Activated gamma-delta T cell treated with Interleukin-2 at 50 U/mL for 16 hours (primary cell): Measurements from ENCODE around the gene TTC24.
"Not testable (repeated sequence)": the region's sequence is repeated elsewhere in the genome, so short reads cannot be mapped to it uniquely, and the experiment has no call there.

Experiments
- DNase-seq: peaks from one replicate; pipeline ENCODE4 v3.0.0-alpha.2; 2020

The TTC24 gene

GRCh38 chr1:156579472-156579871, at the start of gene TTC24:
TSS of gene TTC24 (plus strand) at chr1:156579723. CDS start at chr1:156581365, 1,642 bp downstream.
- DNase-seq, result no peak

DNA sequence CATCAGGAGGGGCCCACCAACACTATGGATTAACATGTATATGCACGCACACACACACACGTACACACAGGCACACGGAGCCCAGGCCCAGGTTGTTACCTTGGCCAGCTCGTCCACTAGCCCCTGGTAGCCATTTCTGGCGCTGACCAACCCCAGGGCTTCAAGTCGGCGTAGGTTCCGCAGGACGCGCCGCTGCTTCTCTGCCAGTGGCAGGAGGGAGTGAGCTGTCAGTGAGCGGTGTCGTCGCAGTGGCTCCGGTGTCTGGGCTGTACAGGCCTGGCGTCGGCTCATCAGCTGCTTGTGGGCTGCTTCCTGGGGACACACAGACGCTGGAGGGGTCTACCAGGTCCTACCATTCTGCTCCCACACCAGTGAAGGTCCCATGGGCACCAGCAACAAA, 49.5 kb upstream of the TTC24 start:
- no peak for DNase-seq

- DNase-seq, result no peak
Measured at GRCh38 chr1:156532374-156532773, 47.1 kb upstream of the TTC24 start.

DNA sequence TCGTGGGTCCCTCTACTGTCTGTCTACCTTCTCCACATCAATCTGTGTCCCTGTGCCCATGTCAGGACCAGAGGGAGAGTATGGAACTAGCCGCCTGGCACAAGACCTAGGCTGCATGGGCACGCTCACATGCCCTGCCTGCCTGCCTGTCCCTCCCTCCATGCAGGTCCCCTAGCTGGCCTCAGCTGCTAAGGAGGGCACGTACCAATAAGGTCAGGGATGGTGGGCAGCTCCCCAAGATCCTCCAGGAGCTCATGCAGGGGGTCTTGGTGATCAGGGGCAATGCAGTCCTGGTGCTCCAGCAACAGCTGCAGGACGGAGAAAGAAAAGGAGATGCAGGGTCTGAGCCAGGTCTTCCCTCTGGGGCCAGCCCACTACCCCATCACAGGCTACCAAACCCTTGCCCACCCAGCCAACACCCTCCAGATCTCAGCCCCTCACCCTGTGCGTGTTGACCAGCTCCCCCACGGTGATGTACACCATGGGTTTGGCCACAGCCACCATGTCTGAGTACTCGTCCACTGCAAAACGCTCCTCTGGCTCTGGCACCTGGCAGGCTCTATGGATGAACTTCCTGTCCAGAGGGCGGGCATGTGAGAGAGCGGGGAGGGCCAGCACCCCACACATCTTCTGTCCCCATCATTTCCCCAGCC, 45.8 kb upstream of the TTC24 start:
- DNase-seq, result no peak

DNA sequence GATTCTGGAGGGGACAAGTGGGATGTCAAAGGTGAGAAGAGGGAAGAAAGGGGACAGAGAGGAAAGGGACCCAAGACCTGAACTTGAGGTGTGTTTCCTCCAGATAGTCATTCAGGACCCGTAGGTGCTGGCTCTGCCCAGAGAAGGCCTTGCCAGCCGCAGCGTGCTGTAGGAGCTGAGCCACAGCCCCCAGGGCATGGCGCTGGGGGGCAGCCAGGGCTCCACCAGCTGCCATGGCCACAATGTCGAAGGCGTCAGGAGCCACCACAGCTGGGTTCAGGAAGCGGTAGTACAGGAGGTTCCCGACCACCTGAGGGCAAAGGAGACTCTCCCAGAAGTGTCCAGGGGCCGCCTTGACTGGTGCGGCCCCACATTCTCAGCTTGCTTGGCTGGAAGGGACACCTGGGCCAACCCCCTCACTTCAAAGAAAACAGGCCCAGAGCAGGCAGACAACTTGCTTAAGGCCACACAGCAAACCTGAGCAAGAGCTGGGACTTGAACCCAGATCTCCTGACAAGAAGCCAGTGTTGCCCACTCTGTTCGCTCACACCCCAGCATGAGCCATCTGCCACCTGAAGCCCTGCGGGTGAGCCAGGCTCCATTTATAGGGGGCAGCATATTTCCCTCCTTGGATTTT, 45.0 kb upstream of the TTC24 start:
- no peak for DNase-seq

- no peak for DNase-seq
Measured at GRCh38 chr1:156537027-156537426, 42.5 kb upstream of the TTC24 start.

GRCh38 chr1:156538711-156539440, 40.6 kb upstream of the TTC24 start:
- DNase-seq, result no peak

DNA sequence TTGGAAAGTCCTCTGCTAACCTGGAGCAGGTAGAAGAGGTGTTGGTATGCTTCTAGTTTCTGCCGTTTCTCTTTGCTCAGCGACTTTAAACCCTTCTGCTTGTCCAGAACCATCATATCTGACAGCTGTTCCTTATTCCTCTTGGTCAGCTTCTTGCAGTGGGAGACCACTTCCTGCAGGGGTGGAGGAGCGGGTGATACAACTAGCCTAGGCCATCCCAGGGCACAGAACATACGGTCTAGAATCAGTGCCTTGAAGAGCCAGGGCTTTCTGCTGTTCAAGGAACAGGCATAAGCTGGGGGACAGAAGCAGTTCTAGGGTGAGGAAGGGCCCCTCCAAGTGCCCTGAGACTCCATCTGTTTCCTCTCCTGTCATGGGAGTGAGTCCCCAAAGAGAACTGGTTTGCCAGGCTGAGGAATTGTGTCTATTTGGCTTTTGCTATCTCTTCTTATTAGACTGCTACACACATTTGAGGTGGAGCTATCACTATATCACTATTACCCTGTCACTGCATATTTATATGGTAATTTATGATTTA, 39.6 kb upstream of the TTC24 start:
- DNase-seq, result no peak

- no peak for DNase-seq
Measured at GRCh38 chr1:156540955-156541354, 38.6 kb upstream of the TTC24 start.

GRCh38 chr1:156543066-156543465, 36.5 kb upstream of the TTC24 start:
- DNase-seq, result no peak

DNA sequence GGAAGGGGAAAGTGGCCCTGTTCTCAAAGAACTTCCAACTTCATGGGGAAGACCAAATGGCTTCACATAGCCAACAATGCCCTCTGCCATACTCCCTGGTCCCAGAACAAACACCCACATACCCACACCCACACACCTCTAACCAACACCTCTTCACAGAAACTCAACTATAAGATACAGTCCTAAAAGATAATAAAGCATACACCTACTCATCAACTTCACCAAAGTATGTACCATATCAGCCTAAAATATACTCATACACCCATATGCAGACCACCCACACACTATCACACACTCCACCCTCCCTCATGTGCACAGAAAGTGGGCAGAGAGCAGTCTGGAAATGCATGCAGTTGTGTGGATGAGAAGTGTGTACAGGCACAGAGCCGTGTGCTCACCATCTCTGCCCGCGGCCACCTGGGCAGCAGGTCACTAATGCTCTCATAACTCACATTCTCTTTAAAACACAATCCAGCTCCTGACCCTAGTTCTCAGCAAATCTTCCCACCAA, 34.9 kb upstream of the TTC24 start:
- DNase-seq, result no peak

DNA sequence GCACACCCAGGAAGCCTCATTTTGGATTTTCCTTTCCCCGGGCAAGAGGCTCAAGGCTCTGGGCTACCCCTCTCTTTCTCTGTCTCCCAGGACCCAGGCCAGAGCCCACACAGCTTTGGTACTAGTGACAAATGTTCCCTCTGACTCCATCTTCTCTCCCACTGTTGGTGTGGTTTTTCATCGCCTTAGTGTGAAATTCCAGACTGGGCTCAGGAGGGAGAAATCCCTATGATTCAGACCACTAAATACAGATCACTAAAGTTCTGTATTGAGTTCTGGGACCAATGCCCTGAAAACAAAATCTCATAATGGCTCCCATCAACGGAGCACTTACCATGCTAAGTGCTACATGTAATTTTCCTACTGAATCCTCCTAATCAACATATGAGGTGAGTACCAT, 33.3 kb upstream of the TTC24 start:
- DNase-seq, result no peak

DNA sequence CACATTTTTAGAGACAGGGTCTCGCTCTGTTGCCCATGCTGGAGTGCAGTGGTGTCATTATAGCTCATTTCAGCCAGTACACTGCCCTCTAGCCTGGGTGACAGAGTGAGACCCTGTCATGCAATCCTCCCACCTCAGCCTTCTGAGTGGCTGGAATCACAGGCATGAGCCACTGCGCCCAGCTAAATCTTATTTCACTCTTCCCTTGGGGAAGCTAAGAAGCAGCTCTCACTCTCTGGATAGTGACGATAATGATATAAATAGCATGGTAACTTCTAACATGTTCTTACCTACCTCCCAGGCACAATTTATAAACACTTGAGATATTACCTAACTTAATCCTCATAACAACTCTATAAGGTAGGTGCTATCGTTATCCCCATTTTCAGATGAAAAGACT, 32.1 kb upstream of the TTC24 start:
- no peak for DNase-seq

DNA sequence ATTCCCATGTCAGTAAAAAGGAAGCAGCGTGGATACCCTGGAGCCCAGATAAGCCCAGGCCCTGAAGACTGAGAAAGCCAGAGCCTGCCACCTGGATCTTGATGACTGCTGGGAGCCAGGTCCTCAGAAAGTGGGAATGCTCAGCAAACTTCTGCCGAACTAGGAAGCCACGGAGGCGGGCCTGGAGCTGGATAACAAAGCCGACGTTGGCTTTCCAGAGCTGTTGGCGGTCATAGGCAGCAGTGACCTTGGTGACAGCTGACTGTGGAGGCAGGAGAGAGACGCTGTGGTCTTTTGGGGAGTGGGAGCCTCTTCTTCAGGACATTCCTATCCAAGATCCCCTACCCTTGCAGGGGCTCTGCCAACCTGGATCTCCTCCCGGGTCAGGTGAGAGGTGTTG, 31.5 kb upstream of the TTC24 start:
- no peak for DNase-seq

DNA sequence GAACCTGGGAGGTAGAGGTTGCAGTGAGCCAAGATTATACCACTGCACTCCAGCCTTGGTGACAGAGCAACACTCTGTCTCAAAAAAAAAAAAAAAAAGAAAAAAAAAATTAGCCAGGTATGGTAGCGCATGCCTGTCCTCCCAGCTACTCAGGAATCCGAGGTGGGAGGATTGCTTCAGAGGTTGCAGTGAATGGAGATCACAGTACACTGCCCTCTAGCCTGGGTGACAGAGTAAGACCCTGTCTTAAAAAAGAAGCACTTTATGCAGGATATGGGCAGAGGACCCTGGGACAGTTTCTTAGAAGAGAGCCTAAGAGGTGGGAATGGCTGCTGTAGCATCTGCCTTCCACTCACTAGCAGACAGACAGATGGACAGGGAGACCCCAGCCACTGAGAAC, 30.1 kb upstream of the TTC24 start:
- DNase-seq, result no peak

- no peak for DNase-seq
Measured at GRCh38 chr1:156549831-156550230, 29.7 kb upstream of the TTC24 start.

DNA sequence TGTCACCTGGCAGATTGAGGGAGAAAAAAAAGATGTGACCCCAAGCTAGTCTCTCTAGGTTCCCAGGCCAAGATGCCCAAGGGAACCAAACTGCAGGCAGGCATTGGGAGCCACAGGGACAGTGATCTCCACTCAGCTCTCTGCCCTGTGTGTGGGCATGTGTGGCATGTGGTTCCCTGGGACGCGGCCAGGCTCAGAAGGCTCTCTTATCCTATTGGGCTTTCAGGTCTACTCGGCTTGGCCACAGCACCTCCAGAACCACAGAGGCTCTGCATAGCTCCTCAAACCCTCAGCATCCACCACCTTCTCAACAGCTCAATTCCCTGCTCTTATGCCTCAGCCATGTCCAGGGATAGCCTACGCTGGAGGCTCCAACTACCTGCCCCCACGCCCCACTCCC, 29.2 kb upstream of the TTC24 start:
- DNase-seq, result no peak

GRCh38 chr1:156551066-156551643, 28.4 kb upstream of the TTC24 start:
- no peak for DNase-seq

DNA sequence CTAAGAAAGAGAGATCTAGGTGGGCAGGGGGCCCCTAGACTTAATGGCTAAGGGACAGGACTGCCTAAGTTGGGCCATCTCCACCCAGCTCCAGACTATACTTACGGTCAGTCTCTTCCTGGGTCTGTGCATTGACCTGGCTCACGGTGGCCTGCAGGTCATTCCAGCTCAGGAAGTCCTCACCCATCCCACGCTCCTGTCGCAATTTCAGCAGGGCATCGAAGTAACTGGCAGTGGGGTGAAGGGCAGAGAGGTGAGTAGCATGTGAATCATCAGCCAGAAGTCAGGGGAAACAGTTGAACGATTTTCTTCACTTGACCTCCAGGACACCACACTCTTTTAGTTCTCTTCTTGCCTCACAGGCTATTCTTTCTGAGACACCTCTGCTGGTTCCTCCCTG, 27.7 kb upstream of the TTC24 start:
- no peak for DNase-seq

DNA sequence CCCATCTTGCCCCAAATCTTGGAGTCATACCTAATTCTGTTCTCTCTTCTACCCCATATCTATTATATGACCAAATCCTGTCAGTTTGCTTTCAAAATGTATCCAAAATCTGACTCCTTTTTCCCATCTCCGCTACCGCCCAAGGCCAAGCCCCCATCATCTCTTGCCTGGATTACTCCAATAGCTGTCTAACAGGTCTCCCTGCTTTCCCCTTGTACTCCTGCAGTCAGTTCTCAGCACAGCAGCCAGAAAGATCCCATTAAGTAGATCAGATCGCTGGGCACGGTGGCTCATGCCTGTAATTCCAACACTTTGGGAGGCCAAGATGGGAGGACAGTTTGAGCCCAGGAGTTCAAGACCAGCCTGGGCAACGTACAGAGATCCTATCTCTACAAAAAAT, 27.0 kb upstream of the TTC24 start:
- DNase-seq, result no peak

DNA sequence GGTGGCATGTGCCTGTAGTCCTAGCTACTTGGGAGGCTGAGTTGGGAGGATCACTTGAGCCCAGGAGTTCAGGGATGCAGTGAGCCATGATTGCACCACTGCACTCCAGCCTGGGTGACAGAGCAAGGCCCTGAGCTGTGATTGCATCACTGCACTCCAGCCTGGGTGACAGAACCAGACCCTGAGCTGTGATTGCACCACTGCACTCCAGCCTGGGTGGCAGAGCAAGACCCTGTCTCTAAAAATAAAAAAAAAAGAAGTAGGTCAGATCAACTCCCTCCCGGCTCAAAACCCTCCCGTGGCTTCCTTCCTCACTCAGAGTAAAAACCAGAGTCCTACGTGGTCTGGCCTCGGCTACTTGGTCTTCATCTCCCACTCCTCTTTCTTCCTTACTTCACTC, 26.6 kb upstream of the TTC24 start:
- not testable (repeated sequence) for DNase-seq

DNA sequence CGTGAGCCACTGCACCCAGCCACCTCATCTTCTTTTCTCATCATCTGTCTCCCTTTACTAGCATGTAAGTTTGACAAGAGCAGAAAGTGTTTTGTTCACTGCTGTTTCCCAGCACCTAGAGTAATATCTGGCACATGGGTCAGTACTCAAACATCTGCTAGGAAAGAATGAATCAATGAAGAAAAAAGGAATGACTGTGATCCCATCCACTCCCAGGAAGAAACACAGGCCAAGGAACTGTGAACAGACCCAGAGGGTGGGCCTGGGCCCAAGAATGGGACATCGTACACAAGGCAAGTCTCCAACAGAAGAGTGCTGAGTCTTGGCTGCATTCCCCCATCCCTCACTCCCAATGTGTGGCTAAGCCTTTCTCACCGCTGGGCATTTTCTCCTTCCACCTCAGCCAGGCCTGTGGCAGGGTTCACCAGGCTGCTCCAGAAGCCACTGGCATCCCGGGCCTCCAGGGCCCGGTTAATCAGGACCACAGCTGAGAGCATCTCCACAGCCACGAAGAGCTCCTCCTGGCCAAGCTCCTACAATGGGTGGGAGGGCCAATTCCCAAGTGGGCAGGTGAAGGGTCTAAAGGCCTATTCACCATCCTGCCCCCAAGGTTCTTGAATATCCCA, 25.6 kb upstream of the TTC24 start:
- DNase-seq, result no peak

DNA sequence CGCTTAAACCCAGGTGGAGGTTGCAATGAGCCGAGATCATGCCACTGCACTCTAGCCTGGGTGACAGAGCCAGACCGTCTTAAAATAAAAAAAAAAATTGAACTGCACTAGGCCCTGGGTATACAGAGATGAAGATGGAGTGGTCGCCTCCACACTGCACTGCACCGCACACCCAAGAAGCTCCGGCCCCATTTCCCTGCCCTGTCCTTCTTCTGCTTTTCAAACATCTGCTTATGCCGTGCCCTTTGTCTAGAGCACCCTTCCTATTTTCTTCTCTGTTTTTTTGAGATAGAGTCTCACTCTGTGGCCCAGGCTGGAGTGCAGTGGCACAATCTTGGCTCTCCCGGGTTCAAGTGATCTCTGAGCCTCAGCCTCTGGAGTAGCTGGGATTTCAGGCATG, 24.6 kb upstream of the TTC24 start:
- no peak for DNase-seq
